Hematopoietic multipotent progenitor cell (in vitro differentiated cells): ENCODE measurements around the gene C19orf67. TPM values are rescaled to one million over a fixed set of nuclear protein-coding genes. Genes with fewer than 3 reads are reported as not detected.
A peak's percentile ranks its signal among the peaks of the same experiment; 100 is the strongest.

Experiments used
- DNase-seq, 3 donors: peaks; one replicate each; pipeline ENCODE4 v3.0.0-alpha.2; 2011 to 2015; ENCODE audit warnings: low read depth in 2 of 3, low spot score in 2 of 3
- total RNA-seq: library from RNA; depleted of rRNA; stranded (reverse); fragments of >200 nt; gene quantifications from one replicate; pipeline ENCODE4 v1.2.3, GENCODE V29; 2012

The C19orf67 gene
- not detected for total RNA-seq

- DNase-seq: no peak
Observed at GRCh38 chr19:14085309-14085995, at the start of gene C19orf67. C19orf67 (minus strand) TSS chr19:14085783; CDS start chr19:14085627, 156 bp downstream.

- no peak for DNase-seq
Observed at GRCh38 chr19:14135355-14135754, 49.8 kb upstream of the C19orf67 start.

GRCh38 chr19:14127929-14128509, 42.4 kb upstream of the C19orf67 start:
- no peak for DNase-seq

GRCh38 chr19:14127176-14127575, 41.6 kb upstream of the C19orf67 start:
- DNase-seq: no peak

GRCh38 chr19:14122924-14123323, 37.3 kb upstream of the C19orf67 start:
- no peak for DNase-seq

GRCh38 chr19:14120497-14120780, 34.9 kb upstream of the C19orf67 start:
- DNase-seq: no peak

- no peak for DNase-seq
Observed at GRCh38 chr19:14119644-14120496, 34.3 kb upstream of the C19orf67 start.

- DNase-seq: no peak
Observed at GRCh38 chr19:14119146-14119545, 33.6 kb upstream of the C19orf67 start.

GRCh38 chr19:14118165-14119051, 32.8 kb upstream of the C19orf67 start:
- peak in 2 of 3 donors; percentile 72 to 81 for DNase-seq

GRCh38 chr19:14117668-14118164, 32.1 kb upstream of the C19orf67 start, which contains the start of gene PRKACA:
PRKACA (minus strand) TSS chr19:14117762; CDS start chr19:14117547, 215 bp downstream.
- DNase-seq: peak; percentile 92 to 99 (median 98)

- DNase-seq: peak in 1 of 3 donors; percentile 9
Observed at GRCh38 chr19:14116918-14117578, 31.5 kb upstream of the C19orf67 start.

- no peak for DNase-seq
Observed at GRCh38 chr19:14116525-14116917, 30.9 kb upstream of the C19orf67 start.

- no peak for DNase-seq
Observed at GRCh38 chr19:14115756-14116155, 30.2 kb upstream of the C19orf67 start.

GRCh38 chr19:14114854-14115253, 29.3 kb upstream of the C19orf67 start:
- DNase-seq: peak in 2 of 3 donors; percentile 58 to 73

- DNase-seq: no peak
Observed at GRCh38 chr19:14114439-14114838, 28.9 kb upstream of the C19orf67 start.

- DNase-seq: peak in 2 of 3 donors; percentile 55 to 60
Observed at GRCh38 chr19:14113762-14114414, 28.3 kb upstream of the C19orf67 start.

GRCh38 chr19:14112809-14113385, 27.3 kb upstream of the C19orf67 start:
- no peak for DNase-seq

GRCh38 chr19:14112051-14112808, 26.6 kb upstream of the C19orf67 start:
- DNase-seq: no peak
